GM10248 (cell line): ENCODE results near the gene KLK3.

Experiments used
- CTCF ChIA-PET: fragments of 300-600 bp; sonication (Branson Sonifier 250); formaldehyde crosslinking; extraction: SDS; loops from one replicate; lab custom pipeline; 2021; ENCODE audit warnings: antibody characterized with exemption; lab: Yijun Ruan, JAX
- POLR2A ChIA-PET: fragments of 350-650 bp; sonication (Branson Sonifier 250); formaldehyde crosslinking; extraction: SDS; loops from one replicate; lab custom pipeline; 2020; ENCODE audit warnings: antibody characterized with exemption; lab: Yijun Ruan, JAX
- DNase-seq: peaks from one replicate; pipeline ENCODE4 v3.0.0; 2012; ENCODE audit errors: extremely low spot score
- CTCF ChIP-seq: IDR thresholded peaks from 2 replicates; pipeline ENCODE4 v1.5.1; 2012; ENCODE audit warnings: mild to moderate bottlenecking, low read depth; ENCODE audit errors: extremely low read depth, missing control alignments, control extremely low read depth

KLK3 gene

GRCh38 chr19:50899569-50899968 is 44.9 kb downstream of the KLK3 start:
- ChIA-PET CTCF (interaction anchor here (1.4 to 2.9 kb wide), 3 partner anchors 8 to 542 kb away, joined by 6 to 15 read pairs (median 14); no protein-coding TSS in a partner anchor), POLR2A (no interaction called here)
- no peak for DNase-seq
- no peak for TF ChIP-seq CTCF

GRCh38 chr19:50902640-50903039 is 47.9 kb downstream of the KLK3 start:
- TF ChIP-seq CTCF = no peak
- DNase-seq = no peak
- CTCF ChIA-PET = no interaction called here
- POLR2A ChIA-PET = no interaction called here

- ChIA-PET POLR2A (no interaction called here), CTCF (interaction anchor here (0.8 to 1.7 kb wide), 11 partner anchors 8 to 549 kb away, joined by 3 to 12 read pairs (median 4); partner anchors contain the start of gene KLK2)
- TF ChIP-seq CTCF = peak; percentile 36
- DNase-seq = peak; percentile 46
Measured at GRCh38 chr19:50906217-50906616, 51.5 kb downstream of the KLK3 start.

GRCh38 chr19:50908336-50908735 is 53.6 kb downstream of the KLK3 start:
- POLR2A ChIA-PET = no interaction called here
- TF ChIP-seq CTCF = no peak
- CTCF ChIA-PET = interaction anchor here (1.5 to 3.6 kb wide), 3 partner anchors 10 to 16 kb away, joined by 3 to 31 read pairs (median 15); no protein-coding TSS in a partner anchor
- no peak for DNase-seq

- POLR2A ChIA-PET = interaction anchor here (1.2 kb wide), 1 partner anchor 105 kb away, joined by 3 read pairs; no protein-coding TSS in a partner anchor
Measured at GRCh38 chr19:50909240-50910070, 54.7 kb downstream of the KLK3 start.

More at GRCh38 chr19:50909240-50910070, 54.7 kb downstream of the KLK3 start:
- peak; percentile 88 for DNase-seq
- CTCF ChIA-PET = interaction anchor here (1.2 to 3.6 kb wide), 4 partner anchors 8 to 114 kb away, joined by 3 to 31 read pairs (median 9); no protein-coding TSS in a partner anchor
- TF ChIP-seq CTCF = no peak
